ENCODE data around the gene ADH7. TPM values are rescaled to one million over a fixed set of nuclear protein-coding genes. Genes with fewer than 3 reads are reported as not detected.

Gene ADH7
- polyA plus RNA-seq, 3 donors = not detected

GRCh38 chr4:99402765-99403164 lies 32.4 kb downstream of the ADH7 start:
- Mint-ChIP-seq H3K4me3 (no peak overlapping the region), H3K9me3 (peaks cover 0 to 3% (median 0%) of the 10 kb centered on the region in 7 donors), H3K36me3 (no peaks in the 10 kb centered on the region), H3K27ac (no peak overlapping the region), H3K27me3 (ENCODE audit: low read depth in 3 of 3) (peaks cover 0 to 3% (median 2%) of the 10 kb centered on the region in 3 donors), H3K4me1 (peaks cover 12% of the 10 kb centered on the region)
- Histone ChIP-seq H3K27ac (ENCODE audit: low read depth in 1 of 2, low read length in 2 of 2) (no peak overlapping the region), H3K9me3 (replicated peaks in 1 of 2; ENCODE audit: control insufficient read depth in 1 of 2, insufficient read depth in 1 of 2, low read length in 2 of 2) (no peaks in the 10 kb centered on the region), H3K27me3 (ENCODE audit: control insufficient read depth in 2 of 2, insufficient read depth in 2 of 2, low read length in 2 of 2) (no peaks in the 10 kb centered on the region), H2AFZ (ENCODE audit: insufficient read depth, low read depth, low read length, poor library complexity, severe bottlenecking) (no peak overlapping the region), H3K79me2 (ENCODE audit: insufficient read depth, low read length) (no peaks in the 10 kb centered on the region), H3K9ac (ENCODE audit: insufficient read depth, low read length, poor library complexity, severe bottlenecking) (no peak overlapping the region), H4K20me1 (ENCODE audit: insufficient read depth, low read length) (no peaks in the 10 kb centered on the region), H3K4me3 (replicated peaks in 1 of 3; ENCODE audit: low read depth in 2 of 3, low read length in 3 of 3) (no peak overlapping the region), H3K4me2 (replicated peaks; ENCODE audit: extremely low read depth, low read length, poor library complexity, severe bottlenecking) (no peak overlapping the region), H3K4me1 (ENCODE audit: control insufficient read depth in 1 of 2, insufficient read depth in 2 of 2, low read length in 2 of 2) (peaks cover 0 to 9% of the 10 kb centered on the region in 2 donors), H3K36me3 (replicated peaks in 1 of 2; ENCODE audit: control insufficient read depth in 1 of 2, insufficient read depth in 2 of 2, low read length in 2 of 2) (no peaks in the 10 kb centered on the region)
- 100% methylated on average over 2 of the region's 3 CpGs for WGBS (ENCODE audit: insufficient coverage)
- intact Hi-C loops (cut with micrococcal nuclease) = loop anchor here in 1 of 2 donors (10.0 kb wide), 1 partner anchor 938 kb away; no protein-coding TSS in a partner anchor
- no peak for DNase-seq
- TF ChIP-seq CTCF (IDR thresholded peaks at IDR 0.05) = no peak

- Mint-ChIP-seq H3K4me3 (no peak overlapping the region), H3K9me3 (peaks cover 0 to 3% (median 0%) of the 10 kb centered on the region in 7 donors), H3K27me3 (ENCODE audit: low read depth in 3 of 3) (no peaks in the 10 kb centered on the region), H3K27ac (no peak overlapping the region), H3K4me1 (peaks cover 12% of the 10 kb centered on the region), H3K36me3 (no peaks in the 10 kb centered on the region)
- Histone ChIP-seq H3K9me3 (replicated peaks in 1 of 2; ENCODE audit: control insufficient read depth in 1 of 2, insufficient read depth in 1 of 2, low read length in 2 of 2) (no peaks in the 10 kb centered on the region), H3K36me3 (replicated peaks in 1 of 2; ENCODE audit: control insufficient read depth in 1 of 2, insufficient read depth in 2 of 2, low read length in 2 of 2) (no peaks in the 10 kb centered on the region), H4K20me1 (ENCODE audit: insufficient read depth, low read length) (no peaks in the 10 kb centered on the region), H3K4me1 (ENCODE audit: control insufficient read depth in 1 of 2, insufficient read depth in 2 of 2, low read length in 2 of 2) (peaks cover 0 to 9% of the 10 kb centered on the region in 2 donors), H3K4me2 (replicated peaks; ENCODE audit: extremely low read depth, low read length, poor library complexity, severe bottlenecking) (no peak overlapping the region), H2AFZ (ENCODE audit: insufficient read depth, low read depth, low read length, poor library complexity, severe bottlenecking) (no peak overlapping the region), H3K9ac (ENCODE audit: insufficient read depth, low read length, poor library complexity, severe bottlenecking) (no peak overlapping the region), H3K4me3 (replicated peaks in 1 of 3; ENCODE audit: low read depth in 2 of 3, low read length in 3 of 3) (no peak overlapping the region), H3K27ac (ENCODE audit: low read depth in 1 of 2, low read length in 2 of 2) (no peak overlapping the region), H3K79me2 (ENCODE audit: insufficient read depth, low read length) (no peaks in the 10 kb centered on the region), H3K27me3 (ENCODE audit: control insufficient read depth in 2 of 2, insufficient read depth in 2 of 2, low read length in 2 of 2) (no peaks in the 10 kb centered on the region)
- no peak for TF ChIP-seq CTCF (IDR thresholded peaks at IDR 0.05)
- no peak for DNase-seq
- intact Hi-C loops (cut with micrococcal nuclease) = loop anchor here in 1 of 2 donors (10.0 kb wide), 1 partner anchor 936 kb away; no protein-coding TSS in a partner anchor
Observed at GRCh38 chr4:99400831-99401230, 34.3 kb downstream of the ADH7 start.
